GM18498 (cell line): Measurements from ENCODE around the gene DCTN5.

Experiments
- ATAC-seq: cut with Tn5 transposase; IDR thresholded peaks from one replicate; pipeline ENCODE4 v1.9.1; 2021; ENCODE audit warnings: mild to moderate bottlenecking, moderate library complexity; ENCODE audit not compliant: unreplicated experiment

The DCTN5 gene

DNA sequence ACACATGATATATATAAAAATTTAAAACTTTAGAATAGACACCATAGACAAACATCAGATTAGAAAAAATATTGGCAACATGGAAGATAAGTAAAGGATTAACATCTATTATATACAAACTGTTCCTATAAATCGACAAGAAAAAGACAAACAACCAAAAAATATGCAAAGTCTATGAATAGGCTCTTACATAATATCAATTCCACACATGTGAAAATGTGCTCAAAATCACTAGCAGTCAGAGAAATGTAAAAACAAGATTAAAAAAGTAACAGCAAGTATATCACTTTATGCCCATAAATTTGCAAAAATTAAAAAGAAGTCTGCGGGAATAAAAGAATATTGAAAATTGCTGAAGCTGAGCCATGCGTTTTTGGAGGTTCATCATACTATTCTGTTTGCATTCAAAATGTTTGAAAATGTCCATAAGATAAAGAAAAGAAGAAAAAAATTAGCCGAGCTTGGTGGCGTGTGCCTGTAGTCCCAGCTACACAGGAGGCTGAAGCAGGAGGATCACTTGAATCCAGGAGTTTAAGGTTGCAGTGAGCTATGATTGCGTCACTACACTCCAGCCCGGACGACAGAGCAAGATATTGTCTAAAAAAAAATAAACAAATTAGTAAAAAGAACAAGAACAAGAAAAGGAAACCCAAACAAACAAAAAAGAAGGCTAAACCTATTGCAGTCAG lies 83.0 kb downstream of the DCTN5 start:
- no peak for ATAC-seq

- ATAC-seq, result no peak
Measured at GRCh38 chr16:23724785-23725131, 83.5 kb downstream of the DCTN5 start.

GRCh38 chr16:23726710-23727109 lies 85.4 kb downstream of the DCTN5 start:
- ATAC-seq, result no peak
